Mesendoderm (in vitro differentiated cells): ENCODE measurements around the gene IL17C.
A peak's percentile ranks its signal among the peaks of the same experiment; 100 is the strongest.
"Not testable (repeated sequence)": the region's sequence is repeated elsewhere in the genome, so short reads cannot be mapped to it uniquely, and the experiment has no call there.

ENCODE experiments used
- DNase-seq: peaks from one replicate; pipeline ENCODE4 v3.0.0; 2013
- H2AK5ac ChIP-seq: 2 replicates; pipeline ENCODE4 v1.6.1; 2013; ENCODE audit warnings: low read length, inconsistent platforms
- H2BK120ac ChIP-seq: 2 replicates; pipeline ENCODE4 v1.6.1; 2013; ENCODE audit warnings: low read depth, mild to moderate bottlenecking, low read length, moderate library complexity, mixed read lengths
- H2BK15ac ChIP-seq: replicated peaks from 2 replicates; pipeline ENCODE4 v1.6.1; 2013; ENCODE audit warnings: low read depth, mild to moderate bottlenecking, moderate library complexity
- H2BK5ac ChIP-seq: 2 replicates; pipeline ENCODE4 v1.6.1; 2013; ENCODE audit warnings: low read length, inconsistent platforms
- H3K18ac ChIP-seq: 2 replicates; pipeline ENCODE4 v1.6.1; 2013; ENCODE audit warnings: mild to moderate bottlenecking, low read length, mixed read lengths
- H3K23ac ChIP-seq: one replicate; pipeline ENCODE4 v1.6.1; 2013; ENCODE audit warnings: low read length
- H3K27ac ChIP-seq: 2 replicates; pipeline ENCODE4 v1.5.1; 2013; ENCODE audit warnings: low read depth, mild to moderate bottlenecking, inconsistent platforms, low read length, moderate library complexity
- H3K27me3 ChIP-seq: 2 replicates; pipeline ENCODE4 v1.6.1; 2013; ENCODE audit warnings: low read length, control low read depth, mild to moderate bottlenecking, inconsistent platforms; ENCODE audit not compliant: insufficient read depth, poor library complexity
- H3K36me3 ChIP-seq: 2 replicates; pipeline ENCODE4 v1.6.1; 2013; ENCODE audit warnings: low read length, inconsistent platforms; ENCODE audit not compliant: control insufficient read depth, insufficient read depth
- H3K4ac ChIP-seq: one replicate; pipeline ENCODE4 v1.6.1; 2013; ENCODE audit warnings: low read depth, mild to moderate bottlenecking, low read length, moderate library complexity
- H3K4me1 ChIP-seq: 2 replicates; pipeline ENCODE4 v1.6.1; 2013; ENCODE audit warnings: low read depth, low read length, inconsistent platforms; ENCODE audit not compliant: control insufficient read depth
- H3K4me2 ChIP-seq: 2 replicates; pipeline ENCODE4 v1.6.1; 2013; ENCODE audit warnings: low read length
- H3K4me3 ChIP-seq: 2 replicates; pipeline ENCODE4 v1.5.1; 2013; ENCODE audit warnings: mild to moderate bottlenecking, low read length
- H3K56ac ChIP-seq: one replicate; pipeline ENCODE4 v1.6.1; 2013; ENCODE audit warnings: low read length
- H3K79me1 ChIP-seq: 2 replicates; pipeline ENCODE4 v1.6.1; 2013; ENCODE audit warnings: low read length, inconsistent platforms
- H3K79me2 ChIP-seq: 2 replicates; pipeline ENCODE4 v1.6.1; 2013; ENCODE audit warnings: mild to moderate bottlenecking, low read length; ENCODE audit not compliant: control insufficient read depth, insufficient read depth
- H3K9ac ChIP-seq: 2 replicates; pipeline ENCODE4 v1.6.1; 2013; ENCODE audit warnings: low read length, inconsistent platforms
- H4K5ac ChIP-seq: one replicate; pipeline ENCODE4 v1.6.1; 2013; ENCODE audit warnings: low read length
- H4K8ac ChIP-seq: one replicate; pipeline ENCODE4 v1.6.1; 2013; ENCODE audit warnings: low read depth, mild to moderate bottlenecking, control low read depth, low read length, moderate library complexity
- WGBS: extraction: QIAGEN DNeasy Blood & Tissue Kit; methylation state at CpG from one replicate; pipeline ENCODE4 v1.1.7; 2013; ENCODE audit warnings: low lambda C conversion rate, missing lambda C conversion rate; ENCODE audit not compliant: insufficient coverage; ENCODE audit errors: extremely low coverage; 5-methylcytosine and 5-hydroxymethylcytosine counted together

IL17C gene

DNA sequence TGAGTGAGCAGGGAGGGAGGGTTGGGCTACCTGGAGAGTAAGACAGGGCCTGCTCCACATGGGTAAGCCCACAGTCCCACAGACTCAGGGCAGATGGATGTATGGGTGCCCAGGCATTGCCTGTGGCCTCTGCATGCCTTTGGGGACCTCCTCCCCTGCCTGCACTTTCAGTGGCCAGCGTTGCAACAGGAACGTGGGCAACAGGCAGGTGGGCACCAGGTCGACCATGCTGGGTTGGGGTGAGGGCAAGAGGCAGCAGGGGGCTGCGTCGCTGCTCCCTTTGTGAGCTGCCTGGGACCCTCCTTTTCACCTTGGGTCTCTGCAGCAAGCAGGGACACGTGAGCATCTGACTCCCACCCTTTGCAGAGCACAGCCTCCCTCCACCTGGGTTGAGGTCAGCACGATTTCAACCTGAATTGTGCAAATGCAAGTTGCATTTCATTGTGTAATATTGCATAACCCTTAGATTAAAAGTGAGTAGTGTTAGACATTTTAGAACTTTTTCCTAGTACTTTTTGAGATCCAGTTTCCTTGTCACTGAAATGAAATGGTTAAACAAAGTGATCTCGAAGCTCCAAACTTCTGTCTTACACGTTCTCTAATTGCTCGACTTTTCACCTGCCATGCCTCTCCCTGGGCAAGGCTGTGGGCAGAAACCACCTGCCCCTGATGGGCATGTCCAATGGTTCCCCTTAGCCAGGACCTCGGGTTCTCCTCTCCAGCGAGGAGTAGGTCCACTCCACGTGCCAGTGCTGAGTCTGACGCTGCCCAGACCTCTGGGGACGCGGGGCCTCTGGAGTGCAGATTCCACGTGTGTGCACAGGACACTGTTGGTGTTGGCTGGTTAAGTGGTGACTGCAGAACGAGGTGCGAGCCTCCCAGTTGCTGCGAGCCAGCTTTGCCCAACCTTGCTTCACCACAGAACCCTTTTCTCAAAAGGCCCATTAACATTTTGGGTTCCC lies 32.9 kb upstream of the IL17C start:
- Histone ChIP-seq H3K4me1 (no peaks in the 10 kb centered on the region), H3K4me3 (no peak overlapping the region), H3K4me2 (no peak overlapping the region), H3K79me1 (no peaks in the 10 kb centered on the region), H3K79me2 (no peaks in the 10 kb centered on the region), H2AK5ac (no peak overlapping the region), H2BK5ac (no peak overlapping the region), H3K18ac (no peak overlapping the region), H3K9ac (no peak overlapping the region), H2BK120ac (no peak overlapping the region), H4K8ac (no peak overlapping the region), H3K36me3 (peaks cover 6% of the 10 kb centered on the region), H2BK15ac (no peak overlapping the region), H3K4ac (no peak overlapping the region), H3K27ac (no peak overlapping the region), H3K23ac (no peak overlapping the region), H3K27me3 (no peaks in the 10 kb centered on the region), H4K5ac (no peak overlapping the region), H3K56ac (no peak overlapping the region)
- no peak for DNase-seq
- WGBS = no CpG with 5 or more reads among the region's 20 CpGs

DNA sequence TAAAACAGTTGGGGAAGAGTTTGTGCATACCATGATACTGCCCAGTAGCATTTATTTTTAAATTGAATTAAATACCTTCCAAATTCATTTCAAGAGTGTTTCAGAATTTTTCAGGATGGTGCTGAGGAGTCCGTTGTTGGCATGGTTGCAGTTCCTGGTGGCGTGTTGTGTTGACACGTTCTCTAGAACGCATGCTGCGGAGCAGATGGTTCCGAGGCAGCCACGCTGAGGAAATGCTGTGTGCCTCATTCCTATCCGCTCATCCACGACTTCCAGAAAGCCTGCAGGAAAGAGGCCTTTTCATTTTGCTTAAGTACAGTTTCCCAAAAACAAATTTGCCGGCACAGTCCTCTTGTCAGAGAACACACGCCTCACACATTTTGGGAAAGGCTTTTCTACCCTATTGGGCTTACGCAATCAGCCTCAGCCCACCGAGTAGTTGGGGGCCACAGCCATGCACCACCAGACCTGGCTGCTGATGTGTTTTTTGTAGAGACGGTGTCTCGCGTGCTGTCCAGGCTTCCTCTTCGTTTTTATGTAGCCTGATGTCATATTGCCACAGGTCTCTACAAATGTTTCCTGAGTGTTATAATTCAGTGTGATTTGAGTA lies 32.1 kb upstream of the IL17C start:
- Histone ChIP-seq H3K18ac (no peak overlapping the region), H4K5ac (no peak overlapping the region), H2BK120ac (no peak overlapping the region), H3K4me2 (no peak overlapping the region), H3K4me1 (no peaks in the 10 kb centered on the region), H4K8ac (no peak overlapping the region), H3K9ac (no peak overlapping the region), H3K56ac (no peak overlapping the region), H2BK5ac (no peak overlapping the region), H3K36me3 (peaks cover 6% of the 10 kb centered on the region), H3K79me1 (no peaks in the 10 kb centered on the region), H3K27me3 (no peaks in the 10 kb centered on the region), H2AK5ac (no peak overlapping the region), H2BK15ac (no peak overlapping the region), H3K79me2 (no peaks in the 10 kb centered on the region), H3K27ac (no peak overlapping the region), H3K4ac (no peak overlapping the region), H3K23ac (no peak overlapping the region), H3K4me3 (no peak overlapping the region)
- no peak for DNase-seq
- no CpG with 5 or more reads among the region's 17 CpGs for WGBS

DNA sequence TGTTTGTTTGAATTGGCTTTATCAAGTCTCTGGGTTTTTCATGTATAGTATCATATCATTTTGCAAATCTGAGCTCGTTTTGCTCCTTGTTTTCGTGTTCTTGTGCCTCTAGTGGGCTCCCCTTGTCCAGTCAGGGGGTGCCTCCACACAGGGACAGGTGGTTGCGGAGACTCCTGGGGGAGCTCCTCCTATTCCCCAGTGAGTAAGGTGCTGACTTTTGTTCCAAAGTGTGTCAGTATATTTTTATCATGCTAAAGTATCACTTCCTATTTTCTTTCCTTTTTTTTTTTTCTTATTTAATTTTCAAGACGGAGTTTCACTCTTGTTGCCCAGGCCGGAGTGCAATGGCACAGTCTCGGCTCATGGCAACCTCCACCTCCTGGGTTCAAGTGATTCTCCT lies 30.3 kb upstream of the IL17C start:
- DNase-seq = no peak
- Histone ChIP-seq H2AK5ac (no peak overlapping the region), H3K36me3 (peaks cover 3% of the 10 kb centered on the region), H3K4me1 (no peaks in the 10 kb centered on the region), H2BK5ac (no peak overlapping the region), H4K5ac (no peak overlapping the region), H3K9ac (no peak overlapping the region), H3K18ac (no peak overlapping the region), H2BK15ac (no peak overlapping the region), H3K4ac (no peak overlapping the region), H3K79me2 (no peaks in the 10 kb centered on the region), H3K27me3 (no peaks in the 10 kb centered on the region), H2BK120ac (no peak overlapping the region), H3K27ac (no peak overlapping the region), H4K8ac (no peak overlapping the region), H3K4me2 (no peak overlapping the region), H3K23ac (no peak overlapping the region), H3K79me1 (peaks cover 1% of the 10 kb centered on the region), H3K4me3 (no peak overlapping the region), H3K56ac (no peak overlapping the region)
- no CpG with 5 or more reads among the region's 6 CpGs for WGBS

DNA sequence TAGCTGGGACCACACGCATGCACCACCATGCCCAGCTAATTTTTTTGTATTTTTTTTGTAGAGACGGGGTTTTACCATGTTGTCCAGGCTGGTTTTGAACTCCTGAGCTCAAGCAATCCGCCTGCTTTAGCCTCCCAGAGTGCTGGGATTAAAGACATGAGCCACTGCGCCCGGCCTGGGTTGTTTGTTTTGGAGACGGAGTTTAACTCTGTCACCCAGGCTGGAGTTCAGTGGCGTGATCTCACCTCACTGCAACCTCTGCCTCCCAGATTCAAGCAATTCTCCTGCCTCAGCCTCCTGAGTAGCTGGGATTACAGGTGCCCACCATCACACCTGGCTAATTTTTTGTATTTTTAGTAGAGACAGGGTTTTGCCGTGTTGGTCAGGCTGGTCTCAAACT lies 28.9 kb upstream of the IL17C start:
- not testable (repeated sequence) for H3K36me3 ChIP-seq, DNase-seq, H3K9ac ChIP-seq, H3K27ac ChIP-seq, H3K79me2 ChIP-seq, H2BK120ac ChIP-seq, H3K27me3 ChIP-seq, H3K23ac ChIP-seq, H3K4ac ChIP-seq, H2AK5ac ChIP-seq, H2BK15ac ChIP-seq, H3K56ac ChIP-seq, H3K4me2 ChIP-seq, H3K4me1 ChIP-seq, H2BK5ac ChIP-seq, H3K18ac ChIP-seq, H3K79me1 ChIP-seq, H4K5ac ChIP-seq, H3K4me3 ChIP-seq, H4K8ac ChIP-seq
- WGBS = no CpG with 5 or more reads among the region's 8 CpGs

DNA sequence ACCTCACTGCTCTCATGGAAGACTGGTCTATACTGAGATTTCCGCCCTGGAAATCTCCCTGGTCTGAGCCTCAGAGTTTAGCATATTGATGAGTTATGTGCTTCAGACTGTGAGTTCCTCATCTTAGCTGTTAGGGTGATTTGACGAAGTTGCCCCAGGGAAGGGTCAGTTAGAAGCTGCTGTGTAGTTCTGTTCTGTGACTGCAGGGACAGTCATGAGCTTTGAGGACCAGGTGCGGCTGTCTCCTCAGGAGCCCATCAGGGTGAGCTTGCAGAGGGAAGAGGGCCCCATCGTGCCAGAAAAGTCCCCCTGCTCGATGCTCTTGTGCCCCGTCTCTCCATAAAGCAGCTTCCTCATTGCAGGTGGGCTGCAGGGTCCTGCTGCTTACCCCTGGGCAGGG lies 28.3 kb upstream of the IL17C start:
- H3K27me3 ChIP-seq = no peaks in the 10 kb centered on the region
- H2AK5ac ChIP-seq = no peak overlapping the region
- H3K4me2 ChIP-seq = no peak overlapping the region
- peak; percentile 74 for DNase-seq
- no peak overlapping the region for H3K4me3 ChIP-seq
- H4K8ac ChIP-seq = no peak overlapping the region
- H4K5ac ChIP-seq = no peak overlapping the region
- no peak overlapping the region for H3K4ac ChIP-seq
- no peak overlapping the region for H3K56ac ChIP-seq
- H3K23ac ChIP-seq = peak overlapping the region; percentile 45
- peaks cover 3% of the 10 kb centered on the region for H3K79me2 ChIP-seq
- no peak overlapping the region for H3K27ac ChIP-seq
- H3K18ac ChIP-seq = no peak overlapping the region
- peaks cover 6% of the 10 kb centered on the region for H3K36me3 ChIP-seq
- H3K79me1 ChIP-seq = peaks cover 4% of the 10 kb centered on the region
- H3K9ac ChIP-seq = no peak overlapping the region
- no peak overlapping the region for H2BK120ac ChIP-seq
- H2BK15ac ChIP-seq = no peak overlapping the region
- H2BK5ac ChIP-seq = no peak overlapping the region
- no peaks in the 10 kb centered on the region for H3K4me1 ChIP-seq
- WGBS = no CpG with 5 or more reads among the region's 6 CpGs
